Vagina (tissue), 2 donors: ENCODE results near the gene CADPS2. TPM values are rescaled to one million over a fixed set of nuclear protein-coding genes. Genes with fewer than 3 reads are reported as not detected.

Experiments used
- DNase-seq, 2 donors: peaks; one replicate each; pipeline ENCODE4 v3.0.0-alpha.2; 2017; ENCODE audit errors: extremely low spot score in 2 of 2
- H3K27ac ChIP-seq: fragments of 200-600 bp; sonication (generic); one replicate; pipeline ENCODE4 v1.5.1; 2019
- H3K27me3 ChIP-seq: fragments of 200-600 bp; sonication (generic); one replicate; pipeline ENCODE4 v1.5.1; 2019
- H3K36me3 ChIP-seq, 2 donors: fragments of 200-600 bp; sonication (generic); one replicate each; pipeline ENCODE4 v1.5.1; 2017 to 2019
- H3K4me1 ChIP-seq: fragments of 200-600 bp; sonication (generic); one replicate; pipeline ENCODE4 v1.5.1; 2019
- H3K4me3 ChIP-seq, 2 donors: fragments of 200-600 bp; sonication (generic); 1 replicate in 1 of 2; 2 replicates in 1 of 2; pipeline ENCODE4 v1.5.1; 2016 to 2019
- H3K9me3 ChIP-seq: fragments of 200-600 bp; sonication (generic); one replicate; pipeline ENCODE4 v1.5.1; 2019
- CTCF ChIP-seq, 3 experiments: fragments of 450-650 bp in 2 of 3; fragments of 200-600 bp in 1 of 3; sonication (generic) in 1 of 3; IDR thresholded peaks; one replicate each; pipeline ENCODE4 v1.5.1; 2017 to 2019; ENCODE audit warnings: antibody characterized with exemption in 3 of 3, mild to moderate bottlenecking in 2 of 3, moderate library complexity in 2 of 3
- POLR2A ChIP-seq, 2 donors: fragments of 450-650 bp; IDR thresholded peaks; one replicate each; pipeline ENCODE4 v1.6.1; 2017; ENCODE audit warnings: antibody characterized with exemption in 2 of 2, mild to moderate bottlenecking in 2 of 2, moderate library complexity in 2 of 2
- POLR2AphosphoS5 ChIP-seq, 2 donors: sonication (generic); formaldehyde crosslinking; IDR thresholded peaks; one replicate each; pipeline ENCODE4 v1.9.0; 2017; ENCODE audit warnings: antibody characterized with exemption in 2 of 2, mild to moderate bottlenecking in 2 of 2, low read depth in 1 of 2; ENCODE audit not compliant: insufficient read depth in 1 of 2
- intact Hi-C: fragments of 100-400 bp; cut with DNase I; formaldehyde crosslinking; loops from one replicate; pipeline ENCODE4 v1.15.1; 2023
- total RNA-seq: library from RNA; depleted of rRNA; stranded (reverse); fragments of >200 nt; gene quantifications from one replicate; pipeline ENCODE4 v1.2.3, GENCODE V29; 2016

The CADPS2 gene
- total RNA-seq, 1 donor from 2014 or later: 25.5 TPM

DNA sequence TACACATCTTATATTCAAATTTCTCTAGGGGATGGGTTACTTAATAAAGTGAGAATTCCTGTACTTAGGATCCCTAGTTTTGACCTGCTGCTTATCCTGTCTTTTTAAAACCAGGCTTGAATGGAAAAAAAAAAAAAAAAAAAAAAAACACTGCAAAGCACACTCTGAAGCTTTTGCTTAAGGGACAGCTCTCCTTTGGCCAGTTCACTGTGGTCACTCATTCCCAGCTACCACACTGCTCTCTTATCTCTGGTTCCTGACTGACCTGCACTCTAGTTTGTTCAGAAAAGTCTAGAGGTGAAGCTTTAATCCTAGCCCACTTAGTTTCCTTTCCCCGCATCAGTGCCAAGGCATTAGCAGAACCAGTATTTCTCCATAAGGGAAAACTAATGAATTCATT lies 82.4 kb downstream of the CADPS2 start:
- TF ChIP-seq POLR2A (IDR thresholded peaks at IDR 0.05): no peak
- no peak for TF ChIP-seq CTCF (IDR thresholded peaks at IDR 0.05)
- H3K4me3 ChIP-seq: no peak overlapping the region
- intact Hi-C loops: loop anchor here (5.0 kb wide), 1 partner anchor 1208 kb away; no protein-coding TSS in a partner anchor
- no peaks in the 10 kb centered on the region for H3K27me3 ChIP-seq
- H3K4me1 ChIP-seq: peaks cover 5% of the 10 kb centered on the region
- DNase-seq: no peak
- no peaks in the 10 kb centered on the region for H3K9me3 ChIP-seq
- no peaks in the 10 kb centered on the region for H3K36me3 ChIP-seq
- H3K27ac ChIP-seq: no peak overlapping the region

DNA sequence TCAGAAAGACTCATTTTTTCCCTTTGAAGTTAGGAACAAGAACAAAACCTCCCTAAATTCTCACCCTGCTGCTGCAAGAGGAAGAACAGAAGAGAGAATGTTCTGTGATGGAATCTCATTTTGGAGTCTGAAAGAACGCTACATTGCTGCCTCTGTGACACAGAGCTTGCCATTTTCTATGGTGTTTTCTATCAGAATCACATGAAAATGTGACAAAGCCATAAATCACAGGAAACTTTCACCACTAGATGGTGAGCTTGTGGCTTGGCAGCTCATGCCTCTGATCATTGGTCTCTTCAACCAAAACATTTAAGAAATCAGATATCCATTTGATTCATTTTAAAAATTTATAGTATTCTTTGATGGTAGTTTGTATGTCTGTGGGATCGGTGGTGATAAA lies 82.9 kb downstream of the CADPS2 start:
- no peaks in the 10 kb centered on the region for H3K27me3 ChIP-seq
- no peak overlapping the region for H3K27ac ChIP-seq
- DNase-seq: no peak

GRCh38 chr7:122802301-122802751 lies 83.9 kb downstream of the CADPS2 start:
- intact Hi-C loops: loop anchor here (5.0 kb wide), 1 partner anchor 1210 kb away; no protein-coding TSS in a partner anchor
- H3K4me1 ChIP-seq: peaks cover 5% of the 10 kb centered on the region
- no peak for DNase-seq
- H3K27ac ChIP-seq: no peak overlapping the region
- no peaks in the 10 kb centered on the region for H3K27me3 ChIP-seq
- no peaks in the 10 kb centered on the region for H3K36me3 ChIP-seq
- no peaks in the 10 kb centered on the region for H3K9me3 ChIP-seq
- TF ChIP-seq POLR2AphosphoS5 (IDR thresholded peaks at IDR 0.05; ENCODE audit: insufficient read depth in 1 of 2, low read depth in 1 of 2) (no peak), CTCF (IDR thresholded peaks at IDR 0.05) (no peak), POLR2A (IDR thresholded peaks at IDR 0.05) (no peak)
- H3K4me3 ChIP-seq: no peak overlapping the region

More for the DNA sequence above, 82.9 kb downstream of the CADPS2 start:
- Histone ChIP-seq H3K36me3 (no peaks in the 10 kb centered on the region), H3K4me3 (no peak overlapping the region), H3K4me1 (peaks cover 5% of the 10 kb centered on the region), H3K9me3 (no peaks in the 10 kb centered on the region)
- intact Hi-C loops: loop anchor here (5.0 kb wide), 1 partner anchor 1209 kb away; no protein-coding TSS in a partner anchor
- TF ChIP-seq CTCF (IDR thresholded peaks at IDR 0.05): no peak
- TF ChIP-seq POLR2A (IDR thresholded peaks at IDR 0.05): no peak
- no peak for TF ChIP-seq POLR2AphosphoS5 (IDR thresholded peaks at IDR 0.05; ENCODE audit: insufficient read depth in 1 of 2, low read depth in 1 of 2)

GRCh38 chr7:122791959-122792545 lies 94.2 kb downstream of the CADPS2 start:
- H3K36me3 ChIP-seq: no peaks in the 10 kb centered on the region
- no peak overlapping the region for H3K27ac ChIP-seq
- intact Hi-C loops: no loop called here
- no peaks in the 10 kb centered on the region for H3K9me3 ChIP-seq
- no peak for DNase-seq
- TF ChIP-seq POLR2A (IDR thresholded peaks at IDR 0.05) (no peak), POLR2AphosphoS5 (IDR thresholded peaks at IDR 0.05; ENCODE audit: insufficient read depth in 1 of 2, low read depth in 1 of 2) (no peak), CTCF (IDR thresholded peaks at IDR 0.05) (no peak)
- H3K4me1 ChIP-seq: no peaks in the 10 kb centered on the region
- no peaks in the 10 kb centered on the region for H3K27me3 ChIP-seq
- H3K4me3 ChIP-seq: no peak overlapping the region

GRCh38 chr7:122790591-122790990 lies 95.7 kb downstream of the CADPS2 start:
- Histone ChIP-seq H3K27ac (no peak overlapping the region), H3K36me3 (no peaks in the 10 kb centered on the region), H3K4me1 (no peaks in the 10 kb centered on the region), H3K27me3 (no peaks in the 10 kb centered on the region), H3K4me3 (no peak overlapping the region), H3K9me3 (no peaks in the 10 kb centered on the region)
- TF ChIP-seq POLR2AphosphoS5 (IDR thresholded peaks at IDR 0.05; ENCODE audit: insufficient read depth in 1 of 2, low read depth in 1 of 2) (no peak), POLR2A (IDR thresholded peaks at IDR 0.05) (no peak), CTCF (IDR thresholded peaks at IDR 0.05) (no peak)
- no peak for DNase-seq
- intact Hi-C loops: no loop called here
